Activated CD8-positive, alpha-beta memory T cell treated with anti-CD3 and anti-CD28 coated beads for 4 hours (primary cell): ENCODE data around the gene COPB1.
"Not testable (repeated sequence)": the region's sequence is repeated elsewhere in the genome, so short reads cannot be mapped to it uniquely, and the experiment has no call there.

Source experiments
- DNase-seq, 2 donors: peaks; one replicate each; pipeline ENCODE4 v3.0.0-alpha.2; 2020; ENCODE audit warnings: low read depth in 2 of 2

Gene COPB1

GRCh38 chr11:14499560-14500180 is at the start of gene COPB1:
Gene COPB1 (minus strand): TSS chr11:14499811. CDS start chr11:14498928, 883 bp downstream.
- DNase-seq, result peak; percentile 81 to 86

GRCh38 chr11:14547440-14547839 is 47.8 kb upstream of the COPB1 start:
- DNase-seq, result no peak

GRCh38 chr11:14546672-14547071 is 47.1 kb upstream of the COPB1 start:
- DNase-seq, result no peak

- DNase-seq, result no peak
Measured at GRCh38 chr11:14544611-14545010, 45.0 kb upstream of the COPB1 start.

- DNase-seq, result no peak
Measured at GRCh38 chr11:14543260-14543659, 43.6 kb upstream of the COPB1 start.

- DNase-seq, result no peak
Measured at GRCh38 chr11:14542324-14542723, 42.7 kb upstream of the COPB1 start.

- DNase-seq, result no peak
Measured at GRCh38 chr11:14541192-14541947, 41.8 kb upstream of the COPB1 start.

GRCh38 chr11:14539982-14540421 is 40.4 kb upstream of the COPB1 start:
- DNase-seq, result no peak

- no peak for DNase-seq
Measured at GRCh38 chr11:14538926-14539554, 39.4 kb upstream of the COPB1 start.

GRCh38 chr11:14538271-14538925 is 38.8 kb upstream of the COPB1 start:
- no peak for DNase-seq

GRCh38 chr11:14537134-14537599 is 37.6 kb upstream of the COPB1 start:
- DNase-seq, result no peak

GRCh38 chr11:14535166-14535565 is 35.6 kb upstream of the COPB1 start:
- DNase-seq, result not testable (repeated sequence)

GRCh38 chr11:14529951-14530350 is 30.3 kb upstream of the COPB1 start:
- no peak for DNase-seq

- DNase-seq, result no peak
Measured at GRCh38 chr11:14529321-14529720, 29.7 kb upstream of the COPB1 start.

- no peak for DNase-seq
Measured at GRCh38 chr11:14522801-14523200, 23.2 kb upstream of the COPB1 start.

GRCh38 chr11:14522245-14522644 is 22.6 kb upstream of the COPB1 start:
- no peak for DNase-seq

- no peak for DNase-seq
Measured at GRCh38 chr11:14520747-14521151, 21.1 kb upstream of the COPB1 start.

GRCh38 chr11:14519917-14520746 is 20.5 kb upstream of the COPB1 start, which contains the start of gene PSMA1:
Gene PSMA1 (minus strand): TSS chr11:14520386. CDS start chr11:14520299, 87 bp downstream.
- DNase-seq, result peak; percentile 74 to 88

GRCh38 chr11:14519597-14519916 is 19.9 kb upstream of the COPB1 start:
- no peak for DNase-seq

- DNase-seq, result no peak
Measured at GRCh38 chr11:14518820-14519219, 19.2 kb upstream of the COPB1 start.

- no peak for DNase-seq
Measured at GRCh38 chr11:14513800-14514199, 14.2 kb upstream of the COPB1 start.
